SK-N-SH (cell line): Measurements from ENCODE around the gene VTN.

Experiments used
- CTCF ChIP-seq: fragments of 200-600 bp; sonication (generic); IDR thresholded peaks from 2 replicates; pipeline ENCODE4 v1.6.1; 2017; ENCODE audit warnings: antibody characterized with exemption, mild to moderate bottlenecking, moderate library complexity
- FOSL2 ChIP-seq: IDR thresholded peaks from 2 replicates; pipeline ENCODE4 v1.4.0; 2012; ENCODE audit warnings: low read depth, mild to moderate bottlenecking, moderate library complexity, borderline replicate concordance
- RCOR1 ChIP-seq: fragments of 150-350 bp; IDR thresholded peaks from 2 replicates; pipeline ENCODE4 v1.6.1; 2017; ENCODE audit warnings: antibody characterized with exemption, low read length
- REST ChIP-seq: IDR thresholded peaks from 2 replicates; pipeline ENCODE4 v1.6.1; 2012; ENCODE audit warnings: mild to moderate bottlenecking, low read depth, low read length, moderate library complexity
- RFX5 ChIP-seq: IDR thresholded peaks from 2 replicates; pipeline ENCODE4 v1.6.1; 2012; ENCODE audit warnings: mild to moderate bottlenecking, improper control_type of control experiment, low read length
- TF ChIP-seq, protein P1 (sequence below): IDR thresholded peaks from 2 replicates; pipeline ENCODE4 v1.4.0; 2012; ENCODE audit warnings: low read depth, borderline replicate concordance
- TF ChIP-seq, protein P2 (sequence below): IDR thresholded peaks from 2 replicates; pipeline ENCODE4; 2012

DNA sequence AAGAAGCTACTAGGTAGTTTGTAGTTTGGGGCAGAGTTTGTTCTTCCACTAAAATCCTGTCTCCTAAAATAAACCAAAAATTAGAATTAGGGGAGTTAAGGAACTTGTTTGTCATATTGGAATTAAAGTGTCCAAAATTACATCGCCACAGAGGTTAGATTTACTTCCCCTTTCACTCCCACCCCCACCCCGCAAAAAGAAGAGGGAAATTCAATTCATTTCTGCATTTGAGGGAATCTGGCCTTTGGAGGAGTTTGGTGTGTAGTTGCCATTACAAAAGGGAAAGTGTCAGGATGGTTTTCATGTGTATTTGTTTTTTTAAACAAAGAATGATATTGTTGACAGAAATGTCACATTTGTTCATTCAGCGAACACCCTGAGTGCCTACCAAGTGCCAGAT lies 45.3 kb downstream of the VTN start:
- TF ChIP-seq REST, result no peak
- TF ChIP-seq, protein P1, sequence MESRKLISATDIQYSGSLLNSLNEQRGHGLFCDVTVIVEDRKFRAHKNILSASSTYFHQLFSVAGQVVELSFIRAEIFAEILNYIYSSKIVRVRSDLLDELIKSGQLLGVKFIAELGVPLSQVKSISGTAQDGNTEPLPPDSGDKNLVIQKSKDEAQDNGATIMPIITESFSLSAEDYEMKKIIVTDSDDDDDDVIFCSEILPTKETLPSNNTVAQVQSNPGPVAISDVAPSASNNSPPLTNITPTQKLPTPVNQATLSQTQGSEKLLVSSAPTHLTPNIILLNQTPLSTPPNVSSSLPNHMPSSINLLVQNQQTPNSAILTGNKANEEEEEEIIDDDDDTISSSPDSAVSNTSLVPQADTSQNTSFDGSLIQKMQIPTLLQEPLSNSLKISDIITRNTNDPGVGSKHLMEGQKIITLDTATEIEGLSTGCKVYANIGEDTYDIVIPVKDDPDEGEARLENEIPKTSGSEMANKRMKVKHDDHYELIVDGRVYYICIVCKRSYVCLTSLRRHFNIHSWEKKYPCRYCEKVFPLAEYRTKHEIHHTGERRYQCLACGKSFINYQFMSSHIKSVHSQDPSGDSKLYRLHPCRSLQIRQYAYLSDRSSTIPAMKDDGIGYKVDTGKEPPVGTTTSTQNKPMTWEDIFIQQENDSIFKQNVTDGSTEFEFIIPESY, result no peak
- no peak for TF ChIP-seq CTCF
- no peak for TF ChIP-seq RFX5
- TF ChIP-seq, protein P2, sequence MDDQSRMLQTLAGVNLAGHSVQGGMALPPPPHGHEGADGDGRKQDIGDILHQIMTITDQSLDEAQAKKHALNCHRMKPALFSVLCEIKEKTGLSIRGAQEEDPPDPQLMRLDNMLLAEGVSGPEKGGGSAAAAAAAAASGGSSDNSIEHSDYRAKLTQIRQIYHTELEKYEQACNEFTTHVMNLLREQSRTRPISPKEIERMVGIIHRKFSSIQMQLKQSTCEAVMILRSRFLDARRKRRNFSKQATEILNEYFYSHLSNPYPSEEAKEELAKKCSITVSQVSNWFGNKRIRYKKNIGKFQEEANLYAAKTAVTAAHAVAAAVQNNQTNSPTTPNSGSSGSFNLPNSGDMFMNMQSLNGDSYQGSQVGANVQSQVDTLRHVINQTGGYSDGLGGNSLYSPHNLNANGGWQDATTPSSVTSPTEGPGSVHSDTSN, result no peak
- no peak for TF ChIP-seq RCOR1
- no peak for TF ChIP-seq FOSL2
